Stimulated activated CD4-positive, alpha-beta T cell treated with anti-CD3 and anti-CD28 coated beads, Interleukin-1b, Interleukin-23, amount 100 ng/mL, for 1 hour (primary cell): Measurements from ENCODE around the gene GPR31.
"Not testable (repeated sequence)": the region's sequence is repeated elsewhere in the genome, so short reads cannot be mapped to it uniquely, and the experiment has no call there.

ENCODE experiments used
- DNase-seq, 2 donors: peaks; one replicate each; pipeline ENCODE4 v3.0.0-alpha.2; 2020; ENCODE audit warnings: low read depth in 2 of 2

The GPR31 gene

GRCh38 chr6:167157863-167158262, at the start of gene GPR31:
Gene GPR31 (minus strand): TSS chr6:167157980. CDS start chr6:167157831, 149 bp downstream.
- no peak for DNase-seq

- DNase-seq = no peak
Observed at GRCh38 chr6:167207527-167207926, 49.7 kb upstream of the GPR31 start.

GRCh38 chr6:167205316-167205715, 47.5 kb upstream of the GPR31 start:
- DNase-seq = not testable (repeated sequence)

GRCh38 chr6:167204059-167204348, 46.2 kb upstream of the GPR31 start:
- not testable (repeated sequence) for DNase-seq

- DNase-seq = not testable (repeated sequence)
Observed at GRCh38 chr6:167203261-167204058, 45.7 kb upstream of the GPR31 start.

- DNase-seq = not testable (repeated sequence)
Observed at GRCh38 chr6:167202613-167203012, 44.8 kb upstream of the GPR31 start.

- DNase-seq = no peak
Observed at GRCh38 chr6:167200806-167201205, 43.0 kb upstream of the GPR31 start.

GRCh38 chr6:167195941-167196610, 38.3 kb upstream of the GPR31 start:
- not testable (repeated sequence) for DNase-seq

GRCh38 chr6:167193515-167194125, 35.8 kb upstream of the GPR31 start:
- not testable (repeated sequence) for DNase-seq

- not testable (repeated sequence) for DNase-seq
Observed at GRCh38 chr6:167191043-167191583, 33.3 kb upstream of the GPR31 start.

- not testable (repeated sequence) for DNase-seq
Observed at GRCh38 chr6:167187275-167187674, 29.5 kb upstream of the GPR31 start.

- not testable (repeated sequence) for DNase-seq
Observed at GRCh38 chr6:167185101-167185500, 27.3 kb upstream of the GPR31 start.

- DNase-seq = not testable (repeated sequence)
Observed at GRCh38 chr6:167182913-167183314, 25.1 kb upstream of the GPR31 start.

GRCh38 chr6:167181351-167181750, 23.6 kb upstream of the GPR31 start:
- not testable (repeated sequence) for DNase-seq

- DNase-seq = not testable (repeated sequence)
Observed at GRCh38 chr6:167180086-167180485, 22.3 kb upstream of the GPR31 start.

- not testable (repeated sequence) for DNase-seq
Observed at GRCh38 chr6:167178896-167179655, 21.3 kb upstream of the GPR31 start.

GRCh38 chr6:167177271-167177670, 19.5 kb upstream of the GPR31 start:
- DNase-seq = not testable (repeated sequence)

- DNase-seq = not testable (repeated sequence)
Observed at GRCh38 chr6:167172011-167172410, 14.2 kb upstream of the GPR31 start.

GRCh38 chr6:167171300-167171699, 13.5 kb upstream of the GPR31 start:
- DNase-seq = not testable (repeated sequence)

GRCh38 chr6:167169867-167170266, 12.1 kb upstream of the GPR31 start:
- not testable (repeated sequence) for DNase-seq

GRCh38 chr6:167168296-167168695, 10.5 kb upstream of the GPR31 start:
- DNase-seq = not testable (repeated sequence)

- DNase-seq = not testable (repeated sequence)
Observed at GRCh38 chr6:167167699-167168098, 9.9 kb upstream of the GPR31 start.
